ENCODE results near the gene NDUFS4.

Gene NDUFS4

DNA sequence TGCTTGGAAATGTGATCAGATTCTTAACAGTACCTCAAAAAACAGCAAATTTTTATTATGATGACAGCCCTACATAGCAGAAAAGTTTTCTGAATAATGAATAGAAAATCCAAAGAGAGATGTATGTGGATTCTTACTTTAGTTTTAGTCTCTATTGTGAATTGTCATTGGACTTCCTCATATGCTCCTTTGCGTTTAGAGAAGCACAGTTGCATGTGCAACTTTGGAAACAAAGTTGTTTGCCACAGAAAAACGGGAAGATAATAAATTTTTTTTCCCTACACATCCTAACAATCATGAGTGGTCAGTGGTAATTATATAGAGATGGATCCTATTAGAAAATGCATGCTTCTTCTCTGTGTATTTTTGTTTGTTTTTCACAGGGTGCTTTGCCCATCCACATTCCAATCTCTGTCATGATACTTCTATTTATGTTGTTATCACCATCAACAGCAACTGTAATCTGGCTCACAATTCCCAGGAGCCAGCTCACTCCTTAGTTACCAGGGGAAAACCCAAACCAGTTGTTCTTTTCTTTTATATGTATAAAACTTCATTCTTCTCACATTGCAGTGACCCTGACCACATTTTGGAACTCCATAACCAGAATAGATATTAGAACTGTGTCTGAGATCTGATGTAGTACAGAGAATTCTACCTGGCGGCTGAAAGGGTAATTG is 118.7 kb downstream of the NDUFS4 start:
- TF ChIP-seq CREB1 (IDR thresholded peaks at IDR 0.05; ENCODE audit: low read depth) (no peak), EGR1 (IDR thresholded peaks at IDR 0.05) (no peak), RAD21 (IDR thresholded peaks at IDR 0.05; ENCODE audit: low read depth) (no peak), YY1 (IDR thresholded peaks at IDR 0.05; ENCODE audit: low read depth) (no peak), NFIC (IDR thresholded peaks at IDR 0.05) (no peak), TEAD4 (IDR thresholded peaks at IDR 0.05) (no peak), FOXM1 (IDR thresholded peaks at IDR 0.05; ENCODE audit: borderline replicate concordance, low read depth) (no peak), EP300 (IDR thresholded peaks at IDR 0.05; ENCODE audit: borderline replicate concordance) (no peak), TAF1 (IDR thresholded peaks at IDR 0.05; ENCODE audit: low read depth) (no peak), CEBPB (IDR thresholded peaks at IDR 0.05) (no peak), ZBTB7A (IDR thresholded peaks at IDR 0.05; ENCODE audit: low read depth) (no peak), TCF12 (IDR thresholded peaks at IDR 0.05; ENCODE audit: low read depth) (no peak)
- TF ChIP-seq, protein P1, sequence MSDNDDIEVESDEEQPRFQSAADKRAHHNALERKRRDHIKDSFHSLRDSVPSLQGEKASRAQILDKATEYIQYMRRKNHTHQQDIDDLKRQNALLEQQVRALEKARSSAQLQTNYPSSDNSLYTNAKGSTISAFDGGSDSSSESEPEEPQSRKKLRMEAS (IDR thresholded peaks at IDR 0.05): no peak
- TF ChIP-seq, protein P2, sequence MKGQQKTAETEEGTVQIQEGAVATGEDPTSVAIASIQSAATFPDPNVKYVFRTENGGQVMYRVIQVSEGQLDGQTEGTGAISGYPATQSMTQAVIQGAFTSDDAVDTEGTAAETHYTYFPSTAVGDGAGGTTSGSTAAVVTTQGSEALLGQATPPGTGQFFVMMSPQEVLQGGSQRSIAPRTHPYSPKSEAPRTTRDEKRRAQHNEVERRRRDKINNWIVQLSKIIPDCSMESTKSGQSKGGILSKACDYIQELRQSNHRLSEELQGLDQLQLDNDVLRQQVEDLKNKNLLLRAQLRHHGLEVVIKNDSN (IDR thresholded peaks at IDR 0.05): no peak
- TF ChIP-seq, protein P3, sequence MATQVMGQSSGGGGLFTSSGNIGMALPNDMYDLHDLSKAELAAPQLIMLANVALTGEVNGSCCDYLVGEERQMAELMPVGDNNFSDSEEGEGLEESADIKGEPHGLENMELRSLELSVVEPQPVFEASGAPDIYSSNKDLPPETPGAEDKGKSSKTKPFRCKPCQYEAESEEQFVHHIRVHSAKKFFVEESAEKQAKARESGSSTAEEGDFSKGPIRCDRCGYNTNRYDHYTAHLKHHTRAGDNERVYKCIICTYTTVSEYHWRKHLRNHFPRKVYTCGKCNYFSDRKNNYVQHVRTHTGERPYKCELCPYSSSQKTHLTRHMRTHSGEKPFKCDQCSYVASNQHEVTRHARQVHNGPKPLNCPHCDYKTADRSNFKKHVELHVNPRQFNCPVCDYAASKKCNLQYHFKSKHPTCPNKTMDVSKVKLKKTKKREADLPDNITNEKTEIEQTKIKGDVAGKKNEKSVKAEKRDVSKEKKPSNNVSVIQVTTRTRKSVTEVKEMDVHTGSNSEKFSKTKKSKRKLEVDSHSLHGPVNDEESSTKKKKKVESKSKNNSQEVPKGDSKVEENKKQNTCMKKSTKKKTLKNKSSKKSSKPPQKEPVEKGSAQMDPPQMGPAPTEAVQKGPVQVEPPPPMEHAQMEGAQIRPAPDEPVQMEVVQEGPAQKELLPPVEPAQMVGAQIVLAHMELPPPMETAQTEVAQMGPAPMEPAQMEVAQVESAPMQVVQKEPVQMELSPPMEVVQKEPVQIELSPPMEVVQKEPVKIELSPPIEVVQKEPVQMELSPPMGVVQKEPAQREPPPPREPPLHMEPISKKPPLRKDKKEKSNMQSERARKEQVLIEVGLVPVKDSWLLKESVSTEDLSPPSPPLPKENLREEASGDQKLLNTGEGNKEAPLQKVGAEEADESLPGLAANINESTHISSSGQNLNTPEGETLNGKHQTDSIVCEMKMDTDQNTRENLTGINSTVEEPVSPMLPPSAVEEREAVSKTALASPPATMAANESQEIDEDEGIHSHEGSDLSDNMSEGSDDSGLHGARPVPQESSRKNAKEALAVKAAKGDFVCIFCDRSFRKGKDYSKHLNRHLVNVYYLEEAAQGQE (IDR thresholded peaks at IDR 0.05; ENCODE audit: low read depth): no peak

DNA sequence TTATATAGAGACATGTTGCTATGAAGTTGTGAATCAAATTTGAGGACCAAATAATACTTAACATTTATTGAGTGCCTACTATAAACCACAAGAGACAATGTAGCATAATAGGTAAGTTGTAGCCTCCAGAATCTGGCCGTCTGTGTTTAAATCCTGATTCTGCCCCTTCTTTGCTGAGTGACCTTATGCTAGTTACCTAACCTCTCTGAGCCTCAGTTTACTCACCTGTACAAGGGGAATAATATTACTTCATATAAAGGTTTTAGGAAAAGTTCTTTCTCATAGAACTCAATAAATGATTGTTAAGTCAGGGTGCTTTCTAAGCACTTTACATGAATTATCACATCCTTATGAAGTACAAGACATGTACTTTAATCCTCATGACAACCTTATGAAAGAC is 120.6 kb downstream of the NDUFS4 start:
- TF ChIP-seq FOXM1 (IDR thresholded peaks at IDR 0.05; ENCODE audit: borderline replicate concordance, low read depth) (no peak), YY1 (IDR thresholded peaks at IDR 0.05; ENCODE audit: low read depth) (no peak), TCF12 (IDR thresholded peaks at IDR 0.05; ENCODE audit: low read depth) (no peak), EGR1 (IDR thresholded peaks at IDR 0.05) (no peak), ZBTB7A (IDR thresholded peaks at IDR 0.05; ENCODE audit: low read depth) (no peak), NFIC (IDR thresholded peaks at IDR 0.05) (no peak), EP300 (IDR thresholded peaks at IDR 0.05; ENCODE audit: borderline replicate concordance) (no peak), RAD21 (IDR thresholded peaks at IDR 0.05; ENCODE audit: low read depth) (no peak), TAF1 (IDR thresholded peaks at IDR 0.05; ENCODE audit: low read depth) (no peak), CREB1 (IDR thresholded peaks at IDR 0.05; ENCODE audit: low read depth) (no peak), TEAD4 (IDR thresholded peaks at IDR 0.05) (no peak), CEBPB (IDR thresholded peaks at IDR 0.05) (no peak)
- TF ChIP-seq, protein P3 (IDR thresholded peaks at IDR 0.05; ENCODE audit: low read depth): no peak
- TF ChIP-seq, protein P2 (IDR thresholded peaks at IDR 0.05): no peak
- TF ChIP-seq, protein P1 (IDR thresholded peaks at IDR 0.05): no peak

DNA sequence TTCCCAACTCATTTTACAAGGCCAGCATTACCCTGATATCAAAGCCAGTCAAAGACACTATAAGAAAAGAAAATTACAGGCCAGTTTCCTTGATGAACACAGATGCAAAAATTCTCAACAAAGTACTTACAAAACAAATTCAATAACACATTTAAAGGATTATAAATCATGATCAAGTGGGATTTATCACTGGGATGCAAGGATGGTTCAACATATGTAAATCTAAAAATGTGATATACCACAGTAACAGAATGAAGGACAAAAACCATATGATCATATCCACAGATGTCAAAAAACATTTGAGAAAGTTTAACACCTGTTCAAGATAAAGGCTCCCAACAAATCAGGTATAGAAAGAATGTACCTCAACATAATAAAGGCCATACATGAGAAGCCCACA is 130.6 kb downstream of the NDUFS4 start:
- TF ChIP-seq, protein P3 (IDR thresholded peaks at IDR 0.05; ENCODE audit: low read depth): no peak
- TF ChIP-seq FOXM1 (IDR thresholded peaks at IDR 0.05; ENCODE audit: borderline replicate concordance, low read depth) (no peak), NFIC (IDR thresholded peaks at IDR 0.05) (no peak), EP300 (IDR thresholded peaks at IDR 0.05; ENCODE audit: borderline replicate concordance) (no peak), YY1 (IDR thresholded peaks at IDR 0.05; ENCODE audit: low read depth) (no peak)
- TF ChIP-seq, protein P2 (IDR thresholded peaks at IDR 0.05): no peak
- TF ChIP-seq, protein P1 (IDR thresholded peaks at IDR 0.05): no peak

Measured in Ishikawa (cell line).